GDM1 (cell line): ENCODE data around the gene HLCS.

Experiments used
- DNase-seq: peaks from one replicate; lab custom pipeline; 2025; lab: John Stamatoyannopoulos, UW

HLCS gene

GRCh38 chr21:36883532-36884486 is 82.7 kb downstream of the HLCS start:
- no peak for DNase-seq

DNA sequence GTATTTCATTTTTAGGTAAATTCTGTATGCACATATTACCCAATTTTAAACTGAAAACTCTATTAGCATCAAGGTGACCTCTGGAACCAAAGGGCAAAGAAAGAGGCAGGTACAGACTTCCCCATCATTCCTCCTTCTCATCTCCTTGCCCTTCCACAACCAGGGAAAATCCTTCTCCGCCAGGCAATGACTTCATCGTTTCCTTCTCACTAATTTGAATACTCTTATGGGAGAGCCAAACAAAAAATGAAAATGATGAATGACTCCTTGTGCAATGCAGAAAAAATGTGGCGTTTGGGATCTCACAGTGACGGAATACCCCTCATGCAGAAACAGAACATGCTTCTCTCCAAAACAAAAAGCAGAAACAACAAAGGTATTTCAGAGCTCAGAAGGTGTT is 83.7 kb downstream of the HLCS start:
- no peak for DNase-seq

DNA sequence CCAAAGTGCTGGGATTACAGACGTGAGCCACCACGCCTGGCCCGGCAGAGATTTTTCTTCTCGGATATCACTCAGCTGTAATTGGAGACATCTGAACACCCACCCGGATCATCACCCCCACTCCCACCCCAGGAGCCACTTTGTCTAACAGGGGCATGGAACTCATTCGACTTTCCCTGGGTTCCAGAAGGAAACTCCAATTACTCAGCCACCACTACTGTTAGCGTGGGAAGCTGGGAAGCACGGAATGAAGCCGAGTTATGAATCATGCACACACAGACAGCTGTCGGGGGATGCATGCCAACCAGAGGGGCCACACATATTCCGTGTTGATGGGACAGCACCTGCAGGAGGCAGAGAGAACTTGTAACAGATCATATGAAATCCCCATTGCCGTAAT is 85.2 kb downstream of the HLCS start:
- no peak for DNase-seq

- no peak for DNase-seq
Observed at GRCh38 chr21:36879827-36880226, 86.6 kb downstream of the HLCS start.

DNA sequence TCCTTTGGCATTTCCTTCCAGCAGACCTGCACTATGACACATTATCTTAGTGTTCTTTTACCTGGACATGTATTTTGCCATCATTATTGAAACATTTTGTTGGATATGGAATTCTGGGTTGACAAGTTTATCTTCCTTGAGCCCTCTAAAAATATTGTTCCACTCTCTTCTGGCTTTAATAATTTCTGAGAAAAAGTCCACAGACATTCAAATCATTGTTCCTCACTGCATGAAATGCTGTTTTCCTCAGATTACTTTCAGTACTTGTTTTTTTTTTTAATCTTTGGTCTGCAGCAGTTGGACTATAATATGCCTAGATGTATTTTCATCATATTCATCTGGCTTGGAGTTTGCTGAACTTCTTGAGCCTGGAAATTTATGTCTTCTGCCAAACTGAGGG is 88.7 kb downstream of the HLCS start:
- DNase-seq = no peak

DNA sequence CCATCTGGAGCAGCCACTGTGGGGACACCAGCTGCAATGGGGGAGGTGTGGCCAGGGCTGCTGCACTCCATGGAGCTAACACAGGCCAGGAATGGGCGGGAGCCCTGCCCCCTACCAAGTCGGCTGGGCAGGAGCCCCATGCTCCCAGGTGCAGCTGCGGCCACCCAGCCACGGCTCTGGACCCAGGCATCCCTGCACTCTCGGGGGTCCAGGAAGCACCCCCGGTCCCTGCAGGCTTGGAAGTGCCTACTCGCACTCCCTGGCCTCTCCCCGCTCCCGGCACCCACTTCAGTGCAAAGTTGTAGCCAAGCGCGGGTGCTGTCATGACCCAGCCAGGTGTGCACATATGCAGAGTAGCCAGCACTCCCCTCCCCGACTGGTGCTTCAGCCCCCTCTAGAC is 91.8 kb downstream of the HLCS start:
- no peak for DNase-seq

GRCh38 chr21:36873513-36873912 is 93.0 kb downstream of the HLCS start:
- DNase-seq = no peak

- no peak for DNase-seq
Observed at GRCh38 chr21:36867291-36867905, 99.1 kb downstream of the HLCS start.

- DNase-seq = no peak
Observed at GRCh38 chr21:36866419-36866818, 100.0 kb downstream of the HLCS start.

- no peak for DNase-seq
Observed at GRCh38 chr21:36864974-36865373, 101.5 kb downstream of the HLCS start.

GRCh38 chr21:36863260-36863659 is 103.2 kb downstream of the HLCS start:
- DNase-seq = no peak

DNA sequence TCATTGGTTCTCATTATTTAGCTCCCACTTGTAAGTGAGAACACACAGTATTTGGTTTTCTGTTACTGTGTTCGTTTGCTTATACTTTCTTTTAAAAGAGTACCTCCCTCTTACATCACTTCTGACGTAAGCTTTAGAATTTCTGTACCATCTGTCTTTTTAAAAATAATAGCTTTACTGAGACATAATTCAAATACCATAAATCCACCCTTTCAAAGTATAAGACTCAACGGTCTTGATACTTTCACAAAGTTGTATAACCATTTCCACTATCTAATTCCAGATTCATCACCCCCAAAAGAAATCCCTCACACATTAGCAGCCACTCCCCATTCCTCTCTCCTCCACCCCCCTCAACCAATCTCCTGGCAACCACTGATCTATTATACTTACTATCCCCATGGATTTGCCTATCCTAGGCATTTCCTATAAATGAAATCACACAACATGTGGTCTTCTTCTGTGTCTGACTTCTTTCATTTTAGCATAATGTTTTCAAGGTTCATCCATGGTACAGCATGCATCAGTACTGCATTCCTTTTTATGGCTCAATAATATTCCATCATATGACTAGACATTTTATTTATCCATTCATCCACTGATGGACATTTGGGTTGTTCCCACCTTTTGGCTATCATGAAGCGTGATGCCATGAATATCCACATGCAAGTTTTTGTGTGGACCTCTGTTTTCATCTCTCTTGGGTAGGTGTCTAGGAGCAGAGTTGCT is 104.7 kb downstream of the HLCS start:
- no peak for DNase-seq

DNA sequence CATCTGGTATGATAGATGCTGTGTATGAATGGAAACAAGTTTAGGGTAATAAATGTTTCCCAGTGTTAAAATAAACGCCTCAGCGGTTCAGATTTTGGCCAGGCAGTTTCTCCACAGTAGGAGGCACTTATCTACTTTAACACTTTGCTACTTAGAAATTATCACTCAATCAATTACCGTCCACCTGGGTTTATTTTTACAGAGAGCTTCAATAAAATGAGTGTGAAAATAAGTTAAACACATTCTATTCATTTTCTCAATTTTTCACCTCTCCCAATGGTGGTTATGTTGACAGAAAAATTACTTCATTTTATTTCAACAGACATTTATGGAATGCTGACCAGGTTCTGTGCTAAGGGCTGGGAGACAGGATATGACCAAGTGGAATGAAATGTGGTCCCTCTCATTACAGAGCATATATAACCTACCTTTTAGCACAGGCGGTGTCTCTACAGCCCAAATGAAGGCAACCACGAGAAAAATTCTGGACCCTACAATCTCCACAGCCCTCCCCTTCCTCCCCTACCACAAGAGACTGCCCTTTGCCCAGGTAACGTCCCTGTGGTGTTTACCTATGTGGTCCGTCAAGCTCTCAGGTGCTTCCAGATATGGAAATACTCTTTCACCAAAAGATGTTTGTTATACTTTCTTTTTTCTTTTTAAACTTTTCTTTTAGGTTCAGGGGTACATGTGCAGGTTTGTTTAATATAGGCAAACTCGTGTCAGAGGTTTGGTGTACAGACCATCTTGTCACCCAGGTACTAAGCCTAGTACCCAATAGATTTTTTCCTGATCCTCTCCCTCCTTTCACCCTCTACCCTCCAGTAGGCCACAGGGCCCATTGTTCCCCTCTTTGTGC is 105.5 kb downstream of the HLCS start:
- no peak for DNase-seq

DNA sequence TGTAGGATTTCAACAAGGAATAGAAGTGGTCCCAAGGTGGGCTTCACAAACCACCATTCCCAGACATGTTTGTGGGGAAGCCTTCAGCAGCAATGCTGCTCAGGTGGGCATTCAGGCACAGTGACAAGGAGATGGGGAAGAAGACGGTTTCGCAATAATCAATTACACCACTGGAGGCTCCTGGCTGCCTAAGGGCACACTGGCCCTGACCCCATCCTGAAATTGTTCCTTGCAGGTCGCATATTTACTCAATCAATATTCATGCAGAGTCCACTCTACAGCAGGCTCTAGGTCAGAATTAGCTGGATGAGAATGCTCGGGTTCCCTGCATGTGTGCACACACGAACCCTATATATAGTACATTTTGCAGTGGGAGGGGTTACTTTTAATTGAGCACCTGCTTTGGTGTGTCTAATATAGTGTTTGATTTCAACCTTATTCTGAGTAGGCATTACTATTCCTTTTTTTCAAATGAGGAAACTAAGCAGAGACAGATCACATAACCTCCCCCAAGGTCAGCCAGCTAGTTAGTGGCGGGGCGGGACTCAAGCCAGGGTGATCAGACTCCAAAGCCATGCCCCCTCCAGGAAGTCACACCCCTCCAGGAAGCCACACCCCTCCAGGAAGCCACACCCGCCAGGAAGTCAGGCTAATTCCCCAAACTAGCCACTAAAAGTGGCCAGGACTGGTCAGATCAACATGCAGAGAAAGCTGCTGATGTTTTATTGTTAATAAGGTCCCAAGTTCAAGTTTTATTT is 106.5 kb downstream of the HLCS start:
- DNase-seq = no peak

DNA sequence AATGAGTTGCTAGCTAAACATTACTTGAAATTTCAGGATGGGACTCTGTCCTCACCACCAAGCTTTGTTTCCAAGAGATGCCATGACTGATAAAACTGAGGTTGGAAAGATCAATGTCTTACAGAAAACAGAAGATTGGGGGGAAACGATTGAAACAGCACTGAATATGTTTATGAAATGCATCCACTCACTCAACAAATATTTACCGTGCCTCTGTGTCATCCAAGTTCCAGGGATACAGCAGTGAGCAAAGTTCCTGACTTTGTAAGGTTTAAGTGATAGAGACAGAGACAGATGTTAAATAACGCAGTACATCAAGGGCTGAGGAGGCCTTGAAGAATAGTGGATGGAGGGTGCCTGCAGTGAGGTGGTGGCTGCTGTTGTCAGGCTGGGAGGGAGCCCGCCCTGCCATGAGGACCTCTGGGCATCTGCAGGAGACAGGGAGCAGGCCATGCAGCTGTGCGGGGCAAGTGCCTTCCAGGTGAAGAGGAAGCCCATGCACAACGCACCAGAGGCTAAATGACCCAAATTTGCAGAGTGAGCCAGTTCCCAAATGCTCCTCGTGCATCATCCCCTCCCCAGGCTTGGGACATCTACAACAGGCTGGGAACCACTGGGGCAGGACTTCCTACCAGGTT is 108.0 kb downstream of the HLCS start:
- DNase-seq = no peak

DNA sequence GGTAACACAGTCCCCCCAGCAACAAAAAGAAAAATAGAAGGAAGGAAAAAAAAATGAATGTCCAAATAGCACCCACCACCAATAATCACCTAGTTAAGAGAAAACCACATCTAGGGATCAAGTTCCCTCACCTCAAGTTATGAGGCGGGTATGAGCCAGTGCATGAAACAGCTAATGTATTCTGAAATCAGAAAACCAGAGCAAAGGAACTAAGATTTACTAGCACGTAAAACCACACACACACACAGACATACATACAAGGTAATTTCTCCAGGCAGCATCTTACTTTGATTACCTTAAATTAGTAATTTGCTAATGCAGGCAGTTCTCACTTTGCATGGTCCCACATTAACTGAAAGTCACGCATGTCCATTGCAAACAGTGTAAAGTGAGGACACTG is 109.8 kb downstream of the HLCS start:
- DNase-seq = no peak

- DNase-seq = no peak
Observed at GRCh38 chr21:36854391-36854790, 112.1 kb downstream of the HLCS start.

DNA sequence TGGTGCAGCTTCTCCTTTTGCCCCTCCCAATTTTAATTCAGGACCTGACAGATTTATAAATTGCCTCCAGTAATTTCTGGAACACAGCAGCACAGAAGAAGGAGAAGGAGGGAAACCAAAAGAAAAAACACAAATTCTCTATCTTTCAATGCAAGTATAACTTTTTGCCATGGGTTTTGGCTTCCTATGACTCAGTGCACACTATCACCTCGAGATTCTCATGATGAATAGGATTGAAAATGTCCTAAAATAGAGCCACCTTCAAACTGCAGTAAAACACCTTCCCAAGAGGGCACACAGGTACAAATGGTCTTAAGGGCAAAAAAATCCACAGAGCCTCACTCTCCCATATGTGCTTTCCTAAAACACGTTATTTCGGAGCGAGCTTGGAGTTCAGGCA is 113.6 kb downstream of the HLCS start:
- DNase-seq = no peak

DNA sequence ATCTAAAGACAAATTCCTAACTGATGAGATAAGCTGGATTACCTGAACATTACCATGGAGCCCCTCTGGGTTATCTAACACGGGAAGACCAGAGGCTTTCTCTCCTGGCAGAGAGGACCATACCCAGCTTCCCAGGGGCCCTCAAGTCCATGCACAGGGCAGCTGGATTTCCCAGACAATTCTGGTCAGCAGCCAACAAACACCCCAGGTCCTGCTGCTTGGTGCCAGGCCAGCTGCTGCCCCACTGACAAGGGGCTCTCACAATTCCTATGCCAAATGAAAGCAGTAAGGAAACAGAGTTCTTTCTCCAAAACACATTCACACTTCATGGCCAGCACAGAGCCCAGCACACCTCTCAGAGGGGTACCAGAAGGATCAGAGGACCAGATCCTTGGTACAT is 114.2 kb downstream of the HLCS start:
- DNase-seq = no peak

- DNase-seq = no peak
Observed at GRCh38 chr21:36851121-36851520, 115.3 kb downstream of the HLCS start.

GRCh38 chr21:36850372-36850771 is 116.1 kb downstream of the HLCS start:
- DNase-seq = no peak
